Body of pancreas (tissue), 4 donors: Measurements from ENCODE around the gene MFSD12. TPM values are rescaled to one million over a fixed set of nuclear protein-coding genes. Genes with fewer than 3 reads are reported as not detected.
A peak's percentile ranks its signal among the peaks of the same experiment; 100 is the strongest.
"Not testable (repeated sequence)": the region's sequence is repeated elsewhere in the genome, so short reads cannot be mapped to it uniquely, and the experiment has no call there.

ENCODE experiments used
- ATAC-seq: fragments of 150-250 bp; one replicate; pipeline ENCODE4 v1.9.1; 2016
- DNase-seq, 4 donors: peaks; one replicate each; pipeline ENCODE4 v3.0.0-alpha.2; 2019
- H3K27ac ChIP-seq, 4 donors: fragments of 200-600 bp; sonication (generic); 1 replicate in 3 of 4; 2 replicates in 1 of 4; pipeline versions ENCODE4 v1.5.1 to v1.6.1; 2016 to 2019; ENCODE audit warnings: mild to moderate bottlenecking in 1 of 4, mixed read lengths in 1 of 4, moderate library complexity in 1 of 4
- H3K27me3 ChIP-seq, 2 donors: fragments of 200-600 bp; sonication (generic); one replicate each; pipeline ENCODE4 v1.6.0; 2016; ENCODE audit warnings: mild to moderate bottlenecking in 1 of 2
- H3K36me3 ChIP-seq, 2 donors: fragments of 200-600 bp; sonication (generic); replicated peaks in 1 of 2; 2 replicates each; pipeline ENCODE4 v1.5.1; 2016; ENCODE audit warnings: low read depth in 2 of 2; ENCODE audit not compliant: insufficient read depth in 1 of 2
- H3K4me1 ChIP-seq: fragments of 200-600 bp; sonication (generic); one replicate; pipeline ENCODE4 v1.6.0; 2016
- H3K4me3 ChIP-seq, 2 donors: fragments of 200-600 bp; sonication (generic); 1 replicate in 1 of 2; 2 replicates in 1 of 2; pipeline ENCODE4 v1.5.1; 2016 to 2019
- H3K9me3 ChIP-seq, 3 donors: fragments of 200-600 bp; sonication (generic); 1 replicate in 2 of 3; 2 replicates in 1 of 3; pipeline ENCODE4 v1.5.1; 2016
- CTCF ChIP-seq, 7 experiments: fragments of 450-650 bp in 4 of 7; fragments of 200-600 bp in 3 of 7; sonication (generic) in 3 of 7; IDR thresholded peaks; one replicate each; pipeline ENCODE4 v1.5.1; 2016 to 2019; ENCODE audit warnings: antibody characterized with exemption in 7 of 7
- POLR2A ChIP-seq, 3 donors: fragments of 450-650 bp; IDR thresholded peaks; one replicate each; pipeline ENCODE4 v1.6.1; 2016; ENCODE audit warnings: antibody characterized with exemption in 3 of 3, mild to moderate bottlenecking in 2 of 3
- WGBS, 2 donors: methylation state at CpG; one replicate each; pipeline ENCODE4 v1.1.5; 2017; 5-methylcytosine and 5-hydroxymethylcytosine counted together
- intact Hi-C: fragments of 100-400 bp; cut with DNase I; formaldehyde crosslinking; loops from one replicate; pipeline ENCODE4 v1.15.1; 2023
- total RNA-seq, 2 donors: library from RNA; depleted of rRNA; stranded (reverse); fragments of >200 nt; gene quantifications; one replicate each; pipeline ENCODE4 v1.1.0, GENCODE V29; 2016

The MFSD12 gene
- total RNA-seq, 2 donors from 2014 or later = 64.3 to 78.8 TPM

- DNase-seq = no peak
- H3K36me3 ChIP-seq = no peaks in the 10 kb centered on the region
- no peak overlapping the region for H3K27ac ChIP-seq
- intact Hi-C loops = no loop called here
- H3K4me1 ChIP-seq = peaks cover 17% of the 10 kb centered on the region
- no peak for ATAC-seq
- TF ChIP-seq POLR2A (IDR thresholded peaks at IDR 0.05) (no peak), CTCF (IDR thresholded peaks at IDR 0.05) (peak in 5 of 7 experiments; percentile 14 to 26 (median 17))
- no peak overlapping the region for H3K4me3 ChIP-seq
- no peaks in the 10 kb centered on the region for H3K9me3 ChIP-seq
- H3K27me3 ChIP-seq = peaks cover 0 to 12% of the 10 kb centered on the region in 2 donors
- 9 to 13% methylated on average over 7 to 15 of the region's 16 CpGs for WGBS, 2 donors
Measured at GRCh38 chr19:3586127-3586626, 28.8 kb upstream of the MFSD12 start.

GRCh38 chr19:3585301-3586126 lies 28.1 kb upstream of the MFSD12 start, which contains the start of gene GIPC3:
Gene GIPC3 (plus strand): TSS chr19:3585478. CDS start chr19:3585598, 120 bp downstream.
- intact Hi-C loops = no loop called here
- no peak for TF ChIP-seq CTCF (IDR thresholded peaks at IDR 0.05)
- no peak for TF ChIP-seq POLR2A (IDR thresholded peaks at IDR 0.05)
- H3K27ac ChIP-seq = no peak within 1 kb of the TSS
- no peaks in the 10 kb centered on the region for H3K36me3 ChIP-seq
- 5 to 18% methylated on average over 6 to 84 of the region's 84 CpGs for WGBS, 2 donors
- H3K9me3 ChIP-seq = no peaks in the 10 kb centered on the region
- peaks cover 17% of the 10 kb centered on the region for H3K4me1 ChIP-seq
- no peak within 1 kb of the TSS for H3K4me3 ChIP-seq
- ATAC-seq (peak; percentile 14), DNase-seq (peak in 1 of 4 donors; percentile 13)
- H3K27me3 ChIP-seq = peaks cover 0 to 12% of the 10 kb centered on the region in 2 donors

- not testable (repeated sequence) for H3K4me3 ChIP-seq, H3K27ac ChIP-seq, H3K9me3 ChIP-seq, ATAC-seq, H3K36me3 ChIP-seq, DNase-seq
- peaks cover 17% of the 10 kb centered on the region for H3K4me1 ChIP-seq
- intact Hi-C loops = loop anchor here (5.0 kb wide), 1 partner anchor 37 kb away; no protein-coding TSS in a partner anchor
- 66 to 72% methylated on average over 15 of the region's 15 CpGs for WGBS, 2 donors
- peaks cover 0 to 12% of the 10 kb centered on the region in 2 donors for H3K27me3 ChIP-seq
Measured at GRCh38 chr19:3584036-3584802, 26.8 kb upstream of the MFSD12 start.

GRCh38 chr19:3581792-3582191 lies 24.4 kb upstream of the MFSD12 start:
- WGBS, 2 donors = 72 to 80% methylated on average over 2 to 4 of the region's 4 CpGs
- H3K27ac ChIP-seq, DNase-seq, H3K4me3 ChIP-seq, H3K36me3 ChIP-seq, H3K9me3 ChIP-seq, ATAC-seq: not testable (repeated sequence)
- Histone ChIP-seq H3K27me3 (peaks cover 0 to 12% of the 10 kb centered on the region in 2 donors), H3K4me1 (peaks cover 13% of the 10 kb centered on the region)
- intact Hi-C loops = loop anchor here (5.0 kb wide), 1 partner anchor 34 kb away; no protein-coding TSS in a partner anchor

GRCh38 chr19:3580156-3580934 lies 23.0 kb upstream of the MFSD12 start:
- H3K27ac ChIP-seq = no peak overlapping the region
- no peaks in the 10 kb centered on the region for H3K9me3 ChIP-seq
- ATAC-seq (peak; percentile 32), DNase-seq (peak in 1 of 4 donors; percentile 40)
- no peak overlapping the region for H3K4me3 ChIP-seq
- intact Hi-C loops = loop anchor here (5.0 kb wide), 1 partner anchor 33 kb away; no protein-coding TSS in a partner anchor
- H3K4me1 ChIP-seq = peaks cover 3% of the 10 kb centered on the region
- H3K27me3 ChIP-seq = peaks cover 0 to 3% of the 10 kb centered on the region in 2 donors
- 55 to 59% methylated on average over 11 of the region's 11 CpGs for WGBS, 2 donors
- no peak for TF ChIP-seq POLR2A (IDR thresholded peaks at IDR 0.05)
- TF ChIP-seq CTCF (IDR thresholded peaks at IDR 0.05) = no peak
- H3K36me3 ChIP-seq = no peaks in the 10 kb centered on the region
